ENCODE measurements around the gene PRKAR1A.

- TF ChIP-seq, protein P1, sequence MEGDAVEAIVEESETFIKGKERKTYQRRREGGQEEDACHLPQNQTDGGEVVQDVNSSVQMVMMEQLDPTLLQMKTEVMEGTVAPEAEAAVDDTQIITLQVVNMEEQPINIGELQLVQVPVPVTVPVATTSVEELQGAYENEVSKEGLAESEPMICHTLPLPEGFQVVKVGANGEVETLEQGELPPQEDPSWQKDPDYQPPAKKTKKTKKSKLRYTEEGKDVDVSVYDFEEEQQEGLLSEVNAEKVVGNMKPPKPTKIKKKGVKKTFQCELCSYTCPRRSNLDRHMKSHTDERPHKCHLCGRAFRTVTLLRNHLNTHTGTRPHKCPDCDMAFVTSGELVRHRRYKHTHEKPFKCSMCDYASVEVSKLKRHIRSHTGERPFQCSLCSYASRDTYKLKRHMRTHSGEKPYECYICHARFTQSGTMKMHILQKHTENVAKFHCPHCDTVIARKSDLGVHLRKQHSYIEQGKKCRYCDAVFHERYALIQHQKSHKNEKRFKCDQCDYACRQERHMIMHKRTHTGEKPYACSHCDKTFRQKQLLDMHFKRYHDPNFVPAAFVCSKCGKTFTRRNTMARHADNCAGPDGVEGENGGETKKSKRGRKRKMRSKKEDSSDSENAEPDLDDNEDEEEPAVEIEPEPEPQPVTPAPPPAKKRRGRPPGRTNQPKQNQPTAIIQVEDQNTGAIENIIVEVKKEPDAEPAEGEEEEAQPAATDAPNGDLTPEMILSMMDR (conservative IDR thresholded peaks at IDR 0.05; ENCODE audit: low read length), result no peak
- TF ChIP-seq EZH2phosphoT487 (IDR thresholded peaks at IDR 0.05; ENCODE audit: borderline replicate concordance, low read depth, low read length), result no peak
Observed at GRCh38 chr17:68578236-68578635, 66.0 kb downstream of the PRKAR1A start.

Data from OCI-LY7 (cell line).